ENCODE data around the gene CNN2. TPM values are rescaled to one million over a fixed set of nuclear protein-coding genes. Genes with fewer than 3 reads are reported as not detected.
A peak's percentile ranks its signal among the peaks of the same experiment; 100 is the strongest.

The CNN2 gene
- total and polyA plus RNA-seq, 2 of the 13 experiments (the other 11 are each of a cell fraction or from before 2014, with no cell fraction given) = 63.6 to 70.0 TPM

- TF ChIP-seq ZXDC (CRISPR knock-in tag; IDR thresholded peaks at IDR 0.05) (no peak), FOXA1 (IDR thresholded peaks at IDR 0.05) (no peak), FOXA1 (CRISPR knock-in tag; IDR thresholded peaks at IDR 0.05) (no peak), SP2 (CRISPR knock-in tag; IDR thresholded peaks at IDR 0.05) (peak; percentile 35; the same call in 1 of the 2 replicates), ZBTB39 (CRISPR knock-in tag; IDR thresholded peaks at IDR 0.05) (0 out of 2 replicates have a peak, but pooled peaks have one; percentile 49), HNF1B (CRISPR knock-in tag; IDR thresholded peaks at IDR 0.05) (peak; percentile 17; the same call in 1 of the 2 replicates), HOMEZ (CRISPR knock-in tag; IDR thresholded peaks at IDR 0.05; ENCODE audit: low read depth) (no peak), ZBTB25 (CRISPR knock-in tag; IDR thresholded peaks at IDR 0.05) (0 out of 2 replicates have a peak, but pooled peaks have one; percentile 32), HDAC1 (CRISPR knock-in tag; IDR thresholded peaks at IDR 0.05) (peak; percentile 62; the same call in 1 of the 2 replicates), GPBP1L1 (CRISPR knock-in tag; IDR thresholded peaks at IDR 0.05) (no peak), CREM (IDR thresholded peaks at IDR 0.05) (no peak), CREM (CRISPR knock-in tag; IDR thresholded peaks at IDR 0.05) (no peak), ELF4 (CRISPR knock-in tag; IDR thresholded peaks at IDR 0.05; ENCODE audit: borderline replicate concordance) (no peak), ZNF576 (CRISPR knock-in tag; IDR thresholded peaks at IDR 0.05) (0 out of 2 replicates have a peak, but pooled peaks have one; percentile 18), ETV5 (CRISPR knock-in tag; IDR thresholded peaks at IDR 0.05; ENCODE audit: borderline replicate concordance) (peak; percentile 25; the same call in 1 of the 2 replicates)
These were observed 38.5 kb downstream of the CNN2 start (continued) for GRCh38 chr19:1064661-1065605.

All from HepG2 (cell line).